H7 (cell line): ENCODE results near the gene FOCAD. TPM values are rescaled to one million over a fixed set of nuclear protein-coding genes. Genes with fewer than 3 reads are reported as not detected.

Source experiments
- DNase-seq: peaks from one replicate; pipeline ENCODE4 v3.0.0; 2012
- H3K27me3 ChIP-seq: 2 replicates; pipeline ENCODE4 v1.6.0; 2011; ENCODE audit warnings: mild to moderate bottlenecking, low read length; ENCODE audit not compliant: control insufficient read depth, insufficient read depth
- H3K36me3 ChIP-seq: replicated peaks from 2 replicates; pipeline ENCODE4 v1.5.1; 2011; ENCODE audit warnings: low read length; ENCODE audit not compliant: control insufficient read depth, insufficient read depth
- H3K4me3 ChIP-seq: 2 replicates; pipeline ENCODE4 v1.5.1; 2011; ENCODE audit warnings: low read depth, mild to moderate bottlenecking, control low read depth, low read length, moderate library complexity; ENCODE audit not compliant: insufficient read depth
- total RNA-seq: library from RNA; depleted of rRNA; stranded (reverse); fragments of >200 nt; shearing (Covaris generic); gene quantifications from 2 replicates; pipeline ENCODE4 v1.2.3, GENCODE V29; 2014

The FOCAD gene
- total RNA-seq, 1 experiment from 2014 or later: 41.8 TPM

DNA sequence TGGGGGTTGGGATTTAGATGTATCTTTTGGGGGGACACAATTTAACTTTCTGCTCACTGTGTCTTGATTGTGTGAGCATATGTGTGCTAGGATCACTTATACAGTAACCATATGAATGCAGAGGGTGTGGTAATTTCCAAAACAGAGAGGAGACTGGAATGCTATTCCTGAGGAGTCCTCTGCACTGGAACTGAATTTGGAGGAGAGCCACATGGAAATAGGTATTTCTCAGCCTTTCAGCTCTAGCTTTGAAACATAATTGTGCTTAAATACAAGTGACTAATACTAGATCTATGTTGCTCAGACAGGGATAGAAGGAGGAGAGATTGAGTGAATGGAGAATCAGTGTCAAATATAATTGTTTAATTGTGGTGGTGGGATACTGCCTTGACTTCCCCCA, 45.5 kb downstream of the FOCAD start:
- Histone ChIP-seq H3K27me3 (no peaks in the 10 kb centered on the region), H3K36me3 (no peaks in the 10 kb centered on the region), H3K4me3 (no peak overlapping the region)
- DNase-seq: no peak

DNA sequence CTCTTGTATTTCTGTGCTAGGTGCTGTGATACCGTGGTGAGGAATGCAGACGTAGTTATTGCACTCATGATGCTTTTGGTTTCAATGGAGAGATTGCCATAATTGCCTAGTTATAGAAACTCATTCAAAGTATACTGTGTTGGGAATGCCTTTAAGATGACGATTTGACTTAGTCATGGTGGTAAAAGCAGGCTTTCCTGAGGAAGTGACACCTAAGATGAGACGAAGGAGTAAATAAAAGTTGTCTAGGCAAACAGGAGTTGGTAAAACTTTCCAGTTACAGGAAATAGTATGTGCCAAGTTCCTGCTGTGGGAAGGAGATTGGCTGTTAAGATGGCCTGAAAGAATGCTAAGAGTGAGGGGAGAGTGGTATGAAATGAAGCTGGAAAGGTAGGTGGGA, 48.1 kb downstream of the FOCAD start:
- H3K36me3 ChIP-seq: no peaks in the 10 kb centered on the region
- no peak for DNase-seq
- no peak overlapping the region for H3K4me3 ChIP-seq
- no peaks in the 10 kb centered on the region for H3K27me3 ChIP-seq

- Histone ChIP-seq H3K4me3 (no peak overlapping the region), H3K27me3 (no peaks in the 10 kb centered on the region), H3K36me3 (no peaks in the 10 kb centered on the region)
- no peak for DNase-seq
Measured at GRCh38 chr9:20734275-20734674, 50.2 kb downstream of the FOCAD start.

DNA sequence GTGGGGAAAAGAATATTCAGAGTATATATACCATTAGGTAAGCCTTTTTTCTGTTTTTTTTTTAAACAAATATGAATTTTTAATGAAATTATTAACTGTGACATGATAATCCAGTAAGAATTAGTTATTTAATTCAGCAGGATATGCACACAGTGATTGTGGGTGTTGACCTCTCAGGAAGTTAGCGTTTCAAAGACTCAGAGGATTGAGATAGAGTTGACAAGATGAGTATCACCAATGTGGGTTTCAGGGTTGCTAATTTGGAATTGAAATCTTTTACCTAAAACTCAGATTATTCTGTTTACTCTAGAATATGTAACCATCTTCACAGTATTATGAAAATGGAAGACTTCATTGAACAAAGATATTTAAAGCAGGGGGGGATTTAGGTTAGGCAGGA, 56.2 kb downstream of the FOCAD start:
- DNase-seq: no peak
- Histone ChIP-seq H3K4me3 (no peak overlapping the region), H3K27me3 (no peaks in the 10 kb centered on the region), H3K36me3 (no peaks in the 10 kb centered on the region; the same call in 1 of the 2 replicates)

- DNase-seq: no peak
- Histone ChIP-seq H3K27me3 (no peaks in the 10 kb centered on the region), H3K4me3 (no peak overlapping the region), H3K36me3 (no peaks in the 10 kb centered on the region; the same call in 1 of the 2 replicates)
Measured at GRCh38 chr9:20740929-20741582, 57.0 kb downstream of the FOCAD start.

GRCh38 chr9:20742833-20743232, 58.8 kb downstream of the FOCAD start:
- Histone ChIP-seq H3K36me3 (no peaks in the 10 kb centered on the region; the same call in 1 of the 2 replicates), H3K4me3 (no peak overlapping the region), H3K27me3 (no peaks in the 10 kb centered on the region)
- DNase-seq: no peak

- Histone ChIP-seq H3K36me3 (no peaks in the 10 kb centered on the region; the same call in 1 of the 2 replicates), H3K27me3 (no peaks in the 10 kb centered on the region), H3K4me3 (no peak overlapping the region)
- DNase-seq: no peak
Measured at GRCh38 chr9:20744036-20744630, 60.1 kb downstream of the FOCAD start.

DNA sequence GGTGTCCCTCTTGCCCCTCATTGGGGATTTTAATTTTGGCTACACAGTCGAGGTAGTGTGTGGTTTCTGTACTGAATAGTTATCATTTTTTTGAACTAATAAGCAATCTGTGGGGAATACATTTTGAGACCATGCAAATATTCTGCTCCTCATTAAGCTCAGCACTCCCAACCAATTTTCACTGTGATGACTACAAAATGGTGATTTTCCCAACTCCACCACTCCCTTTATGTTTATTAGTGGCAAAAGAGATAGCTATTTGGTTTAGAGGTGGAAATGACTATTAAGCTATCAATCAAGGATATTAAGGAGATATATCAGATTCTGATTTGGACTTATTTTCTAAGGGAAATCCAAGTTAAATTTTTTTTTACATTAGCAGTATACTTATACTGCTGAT, 62.9 kb downstream of the FOCAD start:
- no peak for DNase-seq
- Histone ChIP-seq H3K4me3 (no peak overlapping the region), H3K36me3 (no peaks in the 10 kb centered on the region), H3K27me3 (no peaks in the 10 kb centered on the region)

GRCh38 chr9:20749496-20750198, 65.6 kb downstream of the FOCAD start:
- DNase-seq: no peak
- H3K27me3 ChIP-seq: no peaks in the 10 kb centered on the region
- no peak overlapping the region for H3K4me3 ChIP-seq
- H3K36me3 ChIP-seq: no peaks in the 10 kb centered on the region

DNA sequence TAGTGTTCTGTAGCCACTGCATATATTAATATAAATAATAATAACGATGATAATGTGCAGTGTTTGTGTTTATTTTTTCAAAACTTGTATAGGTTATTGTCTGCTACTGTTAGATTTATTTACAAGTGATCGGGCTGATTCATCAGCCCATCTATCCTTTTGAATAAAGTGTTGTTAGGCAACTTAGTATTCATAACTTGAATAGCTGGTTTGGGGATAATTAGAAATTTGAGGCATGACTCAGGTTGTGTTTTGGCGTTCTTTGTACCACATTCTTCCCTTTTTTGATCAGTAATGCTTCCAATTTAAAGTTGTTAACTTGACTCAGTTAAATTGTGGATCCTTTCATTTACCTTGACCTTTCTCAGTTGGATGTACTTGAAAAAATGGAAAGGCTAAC, 69.7 kb downstream of the FOCAD start:
- Histone ChIP-seq H3K27me3 (no peaks in the 10 kb centered on the region), H3K4me3 (no peak overlapping the region), H3K36me3 (no peaks in the 10 kb centered on the region)
- DNase-seq: no peak

DNA sequence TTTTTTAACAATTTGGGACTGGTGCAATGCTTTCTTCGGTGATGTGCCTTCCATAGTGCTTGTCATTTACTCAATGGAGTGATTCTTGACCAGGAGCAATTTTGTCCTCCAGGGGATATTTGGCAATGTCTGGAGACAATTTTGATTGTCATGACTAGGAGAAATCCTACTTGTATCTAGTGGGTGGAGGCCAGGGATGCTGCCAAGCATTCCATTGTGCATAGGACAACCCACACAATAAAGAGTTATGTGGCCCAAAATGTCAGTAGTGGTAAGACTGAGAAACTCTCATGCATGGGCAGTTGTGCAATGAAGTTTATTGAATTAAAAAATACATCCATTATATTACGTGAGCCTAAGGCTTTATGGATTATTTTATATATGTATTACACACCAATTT, 70.5 kb downstream of the FOCAD start:
- Histone ChIP-seq H3K4me3 (no peak overlapping the region), H3K27me3 (no peaks in the 10 kb centered on the region), H3K36me3 (no peaks in the 10 kb centered on the region)
- DNase-seq: no peak

- Histone ChIP-seq H3K4me3 (no peak overlapping the region), H3K36me3 (0 out of 2 replicates have a peak, but pooled peaks cover 1% of the 10 kb centered on the region), H3K27me3 (no peaks in the 10 kb centered on the region)
- DNase-seq: no peak
Measured at GRCh38 chr9:20760246-20760891, 76.3 kb downstream of the FOCAD start.

- DNase-seq: no peak
- no peak overlapping the region for H3K4me3 ChIP-seq
- no peaks in the 10 kb centered on the region for H3K27me3 ChIP-seq
- H3K36me3 ChIP-seq: peaks cover 3% of the 10 kb centered on the region
Measured at GRCh38 chr9:20770947-20771346, 86.9 kb downstream of the FOCAD start.

DNA sequence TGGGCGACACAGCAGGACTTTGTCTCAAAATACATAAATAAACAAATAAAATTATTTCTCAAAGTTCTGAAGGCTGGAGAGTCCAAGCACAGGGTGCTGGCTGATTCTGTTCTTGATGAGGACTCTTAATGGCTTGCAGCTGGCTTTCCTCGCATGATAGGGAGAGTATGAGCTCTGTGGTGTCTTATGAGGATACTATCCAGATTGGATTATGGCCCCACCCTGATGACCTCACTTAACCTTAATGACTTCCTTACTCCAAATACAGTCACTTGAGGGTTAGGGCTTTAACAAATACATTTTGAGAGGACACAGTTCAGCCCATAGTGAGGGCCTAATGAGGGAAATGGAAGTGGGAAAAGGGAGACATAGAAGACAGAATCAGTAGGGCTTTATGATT, 87.7 kb downstream of the FOCAD start:
- H3K36me3 ChIP-seq: peaks cover 3% of the 10 kb centered on the region
- H3K4me3 ChIP-seq: no peak overlapping the region
- DNase-seq: no peak
- no peaks in the 10 kb centered on the region for H3K27me3 ChIP-seq

DNA sequence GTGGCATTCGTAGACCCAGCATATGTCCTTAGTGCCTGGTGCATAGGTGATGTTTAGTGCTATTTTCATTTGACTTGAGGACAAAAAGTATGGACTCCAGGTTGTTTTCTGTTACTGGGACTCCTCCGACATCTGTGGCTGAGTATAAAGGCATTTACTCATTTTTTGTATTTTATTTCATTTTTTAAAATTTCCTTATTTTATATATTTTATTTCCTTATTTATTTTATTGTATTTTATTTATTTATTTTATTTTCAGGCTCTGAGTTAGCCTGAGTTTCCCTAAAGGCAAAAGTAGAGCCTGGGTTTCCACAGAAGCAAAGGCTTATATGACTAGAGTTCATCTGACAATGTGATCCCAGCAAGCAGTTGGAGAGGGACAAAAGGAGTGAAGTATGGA, 91.6 kb downstream of the FOCAD start:
- Histone ChIP-seq H3K36me3 (no peaks in the 10 kb centered on the region; the same call in 1 of the 2 replicates), H3K4me3 (no peak overlapping the region), H3K27me3 (no peaks in the 10 kb centered on the region)
- DNase-seq: no peak
